ENCODE results near the gene CFTR. TPM values are rescaled to one million over a fixed set of nuclear protein-coding genes. Genes with fewer than 3 reads are reported as not detected.

Gene CFTR
- total RNA-seq, 2 experiments from 2014 or later, result not detected

DNA sequence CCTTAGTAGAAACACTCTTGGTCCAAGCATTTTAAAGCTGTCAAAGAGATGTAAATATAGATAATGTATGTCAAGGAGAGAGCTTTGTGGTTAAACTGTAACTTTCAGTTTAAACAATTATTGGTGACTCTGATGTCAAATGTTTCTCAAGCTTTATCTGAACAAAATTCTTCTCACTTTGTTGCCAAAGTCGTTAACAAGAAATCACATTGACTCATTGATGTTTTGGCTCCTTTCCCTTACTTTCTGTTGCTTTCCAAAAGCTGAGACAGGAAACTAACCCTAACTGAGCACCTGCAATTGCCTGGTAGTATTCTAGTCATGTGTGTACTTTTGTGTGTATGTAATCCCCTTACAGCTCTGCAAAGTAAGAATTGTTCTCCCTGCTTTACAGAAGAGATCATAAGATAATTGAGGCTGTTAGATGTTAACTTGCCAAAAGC, 108.5 kb downstream of the CFTR start:
- ChIA-PET CTCF (no interaction called here), POLR2A (no interaction called here)
- TF ChIP-seq, protein P1, sequence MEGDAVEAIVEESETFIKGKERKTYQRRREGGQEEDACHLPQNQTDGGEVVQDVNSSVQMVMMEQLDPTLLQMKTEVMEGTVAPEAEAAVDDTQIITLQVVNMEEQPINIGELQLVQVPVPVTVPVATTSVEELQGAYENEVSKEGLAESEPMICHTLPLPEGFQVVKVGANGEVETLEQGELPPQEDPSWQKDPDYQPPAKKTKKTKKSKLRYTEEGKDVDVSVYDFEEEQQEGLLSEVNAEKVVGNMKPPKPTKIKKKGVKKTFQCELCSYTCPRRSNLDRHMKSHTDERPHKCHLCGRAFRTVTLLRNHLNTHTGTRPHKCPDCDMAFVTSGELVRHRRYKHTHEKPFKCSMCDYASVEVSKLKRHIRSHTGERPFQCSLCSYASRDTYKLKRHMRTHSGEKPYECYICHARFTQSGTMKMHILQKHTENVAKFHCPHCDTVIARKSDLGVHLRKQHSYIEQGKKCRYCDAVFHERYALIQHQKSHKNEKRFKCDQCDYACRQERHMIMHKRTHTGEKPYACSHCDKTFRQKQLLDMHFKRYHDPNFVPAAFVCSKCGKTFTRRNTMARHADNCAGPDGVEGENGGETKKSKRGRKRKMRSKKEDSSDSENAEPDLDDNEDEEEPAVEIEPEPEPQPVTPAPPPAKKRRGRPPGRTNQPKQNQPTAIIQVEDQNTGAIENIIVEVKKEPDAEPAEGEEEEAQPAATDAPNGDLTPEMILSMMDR (IDR thresholded peaks at IDR 0.05), result no peak
- Mint-ChIP-seq H3K4me3 (no peak overlapping the region), H3K36me3 (ENCODE audit: low read depth) (no peaks in the 10 kb centered on the region), H3K27me3 (no peaks in the 10 kb centered on the region), H3K9me3 (no peaks in the 10 kb centered on the region), H3K4me1 (ENCODE audit: low read depth) (no peaks in the 10 kb centered on the region), H3K27ac (no peak overlapping the region)
- intact Hi-C loops (cut with micrococcal nuclease), result no loop called here
- ATAC-seq (no peak), DNase-seq (no peak)

DNA sequence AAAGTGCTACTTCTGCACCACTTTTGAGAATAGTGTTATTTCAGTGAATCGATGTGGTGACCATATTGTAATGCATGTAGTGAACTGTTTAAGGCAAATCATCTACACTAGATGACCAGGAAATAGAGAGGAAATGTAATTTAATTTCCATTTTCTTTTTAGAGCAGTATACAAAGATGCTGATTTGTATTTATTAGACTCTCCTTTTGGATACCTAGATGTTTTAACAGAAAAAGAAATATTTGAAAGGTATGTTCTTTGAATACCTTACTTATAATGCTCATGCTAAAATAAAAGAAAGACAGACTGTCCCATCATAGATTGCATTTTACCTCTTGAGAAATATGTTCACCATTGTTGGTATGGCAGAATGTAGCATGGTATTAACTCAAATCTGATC, 110.4 kb downstream of the CFTR start:
- Mint-ChIP-seq H3K9me3 (no peaks in the 10 kb centered on the region), H3K27ac (no peak overlapping the region), H3K36me3 (ENCODE audit: low read depth) (no peaks in the 10 kb centered on the region), H3K4me3 (no peak overlapping the region), H3K27me3 (no peaks in the 10 kb centered on the region), H3K4me1 (ENCODE audit: low read depth) (no peaks in the 10 kb centered on the region)
- intact Hi-C loops (cut with micrococcal nuclease), result no loop called here
- ChIA-PET CTCF (no interaction called here), POLR2A (no interaction called here)
- DNase-seq, result no peak
- TF ChIP-seq, protein P1 (IDR thresholded peaks at IDR 0.05), result no peak
- no peak for ATAC-seq

DNA sequence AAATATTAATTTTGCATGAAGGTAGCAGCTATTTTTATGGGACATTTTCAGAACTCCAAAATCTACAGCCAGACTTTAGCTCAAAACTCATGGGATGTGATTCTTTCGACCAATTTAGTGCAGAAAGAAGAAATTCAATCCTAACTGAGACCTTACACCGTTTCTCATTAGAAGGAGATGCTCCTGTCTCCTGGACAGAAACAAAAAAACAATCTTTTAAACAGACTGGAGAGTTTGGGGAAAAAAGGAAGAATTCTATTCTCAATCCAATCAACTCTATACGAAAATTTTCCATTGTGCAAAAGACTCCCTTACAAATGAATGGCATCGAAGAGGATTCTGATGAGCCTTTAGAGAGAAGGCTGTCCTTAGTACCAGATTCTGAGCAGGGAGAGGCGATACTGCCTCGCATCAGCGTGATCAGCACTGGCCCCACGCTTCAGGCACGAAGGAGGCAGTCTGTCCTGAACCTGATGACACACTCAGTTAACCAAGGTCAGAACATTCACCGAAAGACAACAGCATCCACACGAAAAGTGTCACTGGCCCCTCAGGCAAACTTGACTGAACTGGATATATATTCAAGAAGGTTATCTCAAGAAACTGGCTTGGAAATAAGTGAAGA, 112.3 kb downstream of the CFTR start:
- no peaks in the 10 kb centered on the region for H3K36me3 Mint-ChIP-seq (ENCODE audit: low read depth)
- H3K4me3 Mint-ChIP-seq, result no peak overlapping the region
- ChIA-PET CTCF (no interaction called here), POLR2A (no interaction called here)
- no peak overlapping the region for H3K27ac Mint-ChIP-seq
- DNase-seq (no peak), ATAC-seq (no peak)
- H3K9me3 Mint-ChIP-seq, result no peaks in the 10 kb centered on the region
- H3K27me3 Mint-ChIP-seq, result no peaks in the 10 kb centered on the region
- no peaks in the 10 kb centered on the region for H3K4me1 Mint-ChIP-seq (ENCODE audit: low read depth)
- TF ChIP-seq, protein P1 (IDR thresholded peaks at IDR 0.05), result no peak
- intact Hi-C loops (cut with micrococcal nuclease), result no loop called here

DNA sequence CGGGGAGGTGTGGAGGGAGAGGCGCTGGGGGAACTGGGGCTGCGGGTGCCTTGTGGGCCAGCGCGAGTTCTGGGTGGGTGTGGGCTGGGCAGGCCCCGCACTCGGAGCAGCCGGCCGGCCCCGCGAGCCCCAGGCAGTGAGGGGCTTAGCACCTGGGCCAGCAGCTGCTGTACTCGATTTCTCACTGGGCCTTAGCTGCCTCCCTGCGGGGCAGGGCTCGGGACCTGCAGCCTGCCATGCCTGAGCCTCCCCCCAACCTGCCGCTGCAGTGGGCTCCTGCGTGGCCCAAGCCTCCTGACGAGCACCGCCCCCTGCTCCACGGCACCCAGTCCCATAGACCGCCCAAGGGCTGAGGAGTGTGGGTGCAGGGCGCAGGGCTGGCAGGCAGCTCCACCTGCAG, 116.3 kb downstream of the CFTR start:
- ATAC-seq, result no peak
- no peak overlapping the region for H3K27ac Mint-ChIP-seq
- H3K4me3 Mint-ChIP-seq, result no peak overlapping the region
- no peaks in the 10 kb centered on the region for H3K27me3 Mint-ChIP-seq
- intact Hi-C loops (cut with micrococcal nuclease), result no loop called here
- no peaks in the 10 kb centered on the region for H3K9me3 Mint-ChIP-seq
- no peak for DNase-seq
- H3K4me1 Mint-ChIP-seq (ENCODE audit: low read depth), result no peaks in the 10 kb centered on the region
- ChIA-PET CTCF (no interaction called here), POLR2A (no interaction called here)
- no peaks in the 10 kb centered on the region for H3K36me3 Mint-ChIP-seq (ENCODE audit: low read depth)
- TF ChIP-seq, protein P1 (IDR thresholded peaks at IDR 0.05), result no peak

DNA sequence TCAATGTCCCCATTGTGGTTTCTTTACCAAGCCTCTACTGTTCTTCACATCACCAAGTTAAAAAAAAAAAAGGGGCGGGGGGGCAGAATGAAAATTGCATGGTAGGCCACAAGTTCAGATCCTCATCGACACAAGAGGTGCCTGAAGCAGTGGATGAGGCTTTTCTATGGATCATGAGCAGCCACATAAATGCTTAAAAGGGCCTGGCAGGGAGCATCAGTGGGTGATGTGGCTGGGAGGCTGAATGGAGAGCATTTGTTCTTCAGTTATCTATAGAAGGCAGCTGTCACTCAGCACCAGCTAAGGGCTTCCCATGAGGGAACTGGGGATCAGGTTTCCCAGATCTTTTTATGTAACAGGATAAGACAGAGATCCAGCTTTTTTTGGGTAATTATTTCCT, 117.9 kb downstream of the CFTR start:
- H3K4me1 Mint-ChIP-seq (ENCODE audit: low read depth), result no peaks in the 10 kb centered on the region
- H3K9me3 Mint-ChIP-seq, result no peaks in the 10 kb centered on the region
- ChIA-PET POLR2A (no interaction called here), CTCF (no interaction called here)
- H3K27me3 Mint-ChIP-seq, result no peaks in the 10 kb centered on the region
- intact Hi-C loops (cut with micrococcal nuclease), result no loop called here
- H3K36me3 Mint-ChIP-seq (ENCODE audit: low read depth), result no peaks in the 10 kb centered on the region
- no peak for DNase-seq
- H3K4me3 Mint-ChIP-seq, result no peak overlapping the region
- TF ChIP-seq, protein P1 (IDR thresholded peaks at IDR 0.05), result no peak
- ATAC-seq, result no peak
- H3K27ac Mint-ChIP-seq, result no peak overlapping the region

All from activated CD8-positive, alpha-beta T cell treated with anti-CD3 and anti-CD28 coated beads for 36 hours (primary cell).